Measurements from ENCODE around the gene GPAT3.
A peak's percentile ranks its signal among the peaks of the same experiment; 100 is the strongest.
"Not testable (repeated sequence)": the region's sequence is repeated elsewhere in the genome, so short reads cannot be mapped to it uniquely, and the experiment has no call there.

The GPAT3 gene

DNA sequence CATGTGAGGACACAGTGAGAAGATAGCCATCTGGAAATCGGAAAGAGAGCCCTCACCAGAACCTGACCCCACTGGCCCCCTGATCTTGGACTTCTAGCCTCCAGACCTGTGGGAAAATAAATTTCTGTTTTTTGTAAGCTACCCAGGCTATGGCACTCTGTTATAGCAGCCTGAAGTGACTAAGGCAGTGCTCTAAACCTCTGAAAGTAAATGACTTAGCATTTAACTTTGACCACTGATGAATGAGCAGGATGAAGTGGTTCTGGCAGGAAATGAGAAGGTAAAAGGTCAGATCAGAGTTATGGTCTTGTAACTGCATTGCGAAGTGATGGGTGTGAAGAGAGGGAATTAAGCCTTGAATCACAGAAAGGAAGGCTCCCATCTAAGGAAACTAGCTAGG is 17.0 kb downstream of the GPAT3 start:
- no peak for DNase-seq

DNA sequence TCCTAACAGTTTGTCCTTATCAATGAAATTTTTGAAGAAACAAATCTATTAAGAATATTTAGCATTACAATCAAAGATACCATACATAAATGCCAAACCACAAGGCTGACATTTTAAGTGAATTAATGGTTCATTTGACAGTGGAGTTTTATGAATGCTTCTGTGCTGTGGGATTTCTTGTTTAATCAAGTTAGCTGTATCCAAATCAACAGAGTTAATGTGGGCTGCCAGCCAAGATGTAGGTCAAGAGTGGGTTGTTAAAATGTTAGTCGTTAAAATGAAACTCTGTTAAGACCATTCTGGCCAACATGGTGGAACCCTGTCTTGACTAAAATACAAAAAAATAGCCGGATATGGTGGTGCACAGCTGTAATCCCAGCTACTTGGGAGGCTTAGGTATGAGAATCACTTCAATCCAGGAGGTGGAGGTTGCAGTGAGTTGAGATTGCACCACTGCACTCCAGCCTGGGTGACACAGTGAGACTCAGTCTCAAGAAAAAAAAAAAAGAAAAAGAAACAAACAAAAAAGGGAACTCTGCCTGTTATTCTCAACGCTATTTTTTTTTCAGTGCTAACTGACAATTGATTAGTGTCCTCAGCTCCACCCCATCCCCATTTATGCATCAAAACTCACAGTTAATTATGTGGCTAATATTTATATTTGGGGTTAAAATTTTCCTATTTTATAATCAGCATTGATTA is 20.2 kb downstream of the GPAT3 start:
- no peak for DNase-seq

DNA sequence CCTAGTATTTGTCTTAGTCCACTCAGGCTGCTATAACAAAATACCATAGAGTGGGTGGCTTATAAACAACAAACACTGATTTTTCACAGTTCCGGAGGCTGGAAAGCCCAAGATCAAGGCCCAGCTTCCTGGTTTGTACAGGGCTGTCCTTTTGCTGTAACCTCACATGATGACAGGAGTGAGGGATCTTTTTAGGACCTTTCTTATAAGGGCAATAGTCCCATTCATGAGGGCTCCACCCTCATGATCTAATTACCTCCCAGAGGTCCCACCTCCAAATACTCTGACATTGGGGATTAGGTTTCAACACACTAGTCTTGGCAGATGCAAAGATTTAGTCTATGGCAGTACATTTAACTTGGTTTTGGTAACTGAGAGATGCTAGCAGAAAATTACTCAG is 20.9 kb downstream of the GPAT3 start:
- DNase-seq: no peak

GRCh38 chr4:83558059-83558653 is 22.2 kb downstream of the GPAT3 start:
- no peak for DNase-seq

DNA sequence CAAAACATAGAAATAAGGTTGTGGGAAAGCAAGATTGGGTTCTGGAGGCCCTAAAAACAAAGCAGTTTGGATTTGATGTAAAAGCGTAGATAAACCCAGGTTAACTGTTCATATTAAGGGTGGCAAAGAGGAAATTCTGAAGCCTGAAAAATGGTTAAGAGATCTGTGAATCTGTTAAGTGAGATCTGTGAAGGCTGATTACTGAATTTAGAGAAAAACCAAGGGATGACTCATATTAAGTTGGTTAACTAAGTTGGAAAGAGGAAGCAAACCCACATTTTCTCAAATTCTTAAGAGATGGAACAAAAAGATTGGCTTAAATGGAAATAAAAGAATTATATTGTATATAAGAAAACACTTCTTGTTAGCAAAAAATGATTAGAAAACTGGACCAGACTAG is 22.8 kb downstream of the GPAT3 start:
- DNase-seq: no peak

DNA sequence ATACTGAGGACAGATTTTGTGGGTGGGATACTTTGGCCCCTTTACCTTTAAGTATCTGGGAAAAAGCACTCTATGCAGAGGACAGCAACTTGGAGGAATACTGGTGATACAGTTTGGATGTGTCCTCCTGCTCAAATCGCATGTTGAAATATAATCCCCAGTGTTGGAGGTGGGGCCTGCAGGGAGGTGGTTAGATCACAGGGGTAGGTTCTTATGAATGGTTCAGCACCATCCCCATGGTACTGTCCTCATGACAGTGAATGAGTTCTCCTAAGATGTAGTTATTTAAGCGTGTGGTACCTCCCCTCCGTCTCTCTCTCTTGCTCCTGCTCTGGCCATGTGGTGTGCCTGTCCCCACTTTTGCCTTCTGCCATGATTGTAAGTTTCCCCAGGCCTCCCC is 24.6 kb downstream of the GPAT3 start:
- DNase-seq: no peak

GRCh38 chr4:83561381-83561780 is 25.5 kb downstream of the GPAT3 start:
- no peak for DNase-seq

DNA sequence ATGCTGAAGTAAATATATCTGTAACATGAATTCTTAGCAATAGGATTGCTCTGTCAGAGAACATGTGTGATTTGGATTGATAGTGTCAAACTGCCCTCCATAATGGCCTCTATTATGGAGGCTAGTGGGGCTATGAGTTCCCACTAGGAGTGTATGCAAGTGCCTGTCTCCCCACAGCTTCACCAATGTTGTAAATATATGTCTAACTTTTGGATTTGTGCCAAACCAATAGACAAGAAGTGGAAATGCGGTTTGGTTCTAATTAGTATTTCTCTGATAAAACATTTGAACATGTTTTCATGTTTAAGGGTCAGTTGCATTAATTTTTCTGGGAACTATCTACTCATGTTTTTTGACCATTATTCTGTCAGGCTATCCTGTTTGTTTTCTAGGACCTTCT is 28.1 kb downstream of the GPAT3 start:
- no peak for DNase-seq

GRCh38 chr4:83568062-83568461 is 32.2 kb downstream of the GPAT3 start:
- DNase-seq: no peak

GRCh38 chr4:83569429-83569828 is 33.5 kb downstream of the GPAT3 start:
- DNase-seq: no peak

DNA sequence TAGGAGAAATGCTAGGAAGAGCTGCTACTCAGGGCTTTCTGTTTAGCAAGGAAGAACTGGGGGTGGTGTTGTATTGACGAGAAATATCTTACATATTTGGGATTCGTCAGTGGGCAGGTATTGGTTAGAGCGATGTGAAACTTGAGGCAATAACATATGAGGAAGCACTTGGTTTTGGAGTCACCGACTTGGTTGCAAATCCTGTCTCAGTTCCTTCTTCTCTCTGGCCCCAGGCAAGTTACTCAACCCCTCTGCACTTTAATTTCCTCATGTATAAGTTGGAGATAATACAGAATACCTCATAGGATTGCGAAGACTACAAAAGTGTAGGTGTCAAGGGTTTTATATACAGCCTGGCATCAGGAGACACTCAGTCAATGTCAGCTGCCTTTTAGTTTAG is 34.1 kb downstream of the GPAT3 start:
- DNase-seq: no peak

GRCh38 chr4:83572848-83573247 is 36.9 kb downstream of the GPAT3 start:
- DNase-seq: no peak

- no peak for DNase-seq
Observed at GRCh38 chr4:83574247-83574646, 38.3 kb downstream of the GPAT3 start.

- DNase-seq: not testable (repeated sequence)
Observed at GRCh38 chr4:83576237-83576636, 40.3 kb downstream of the GPAT3 start.

DNA sequence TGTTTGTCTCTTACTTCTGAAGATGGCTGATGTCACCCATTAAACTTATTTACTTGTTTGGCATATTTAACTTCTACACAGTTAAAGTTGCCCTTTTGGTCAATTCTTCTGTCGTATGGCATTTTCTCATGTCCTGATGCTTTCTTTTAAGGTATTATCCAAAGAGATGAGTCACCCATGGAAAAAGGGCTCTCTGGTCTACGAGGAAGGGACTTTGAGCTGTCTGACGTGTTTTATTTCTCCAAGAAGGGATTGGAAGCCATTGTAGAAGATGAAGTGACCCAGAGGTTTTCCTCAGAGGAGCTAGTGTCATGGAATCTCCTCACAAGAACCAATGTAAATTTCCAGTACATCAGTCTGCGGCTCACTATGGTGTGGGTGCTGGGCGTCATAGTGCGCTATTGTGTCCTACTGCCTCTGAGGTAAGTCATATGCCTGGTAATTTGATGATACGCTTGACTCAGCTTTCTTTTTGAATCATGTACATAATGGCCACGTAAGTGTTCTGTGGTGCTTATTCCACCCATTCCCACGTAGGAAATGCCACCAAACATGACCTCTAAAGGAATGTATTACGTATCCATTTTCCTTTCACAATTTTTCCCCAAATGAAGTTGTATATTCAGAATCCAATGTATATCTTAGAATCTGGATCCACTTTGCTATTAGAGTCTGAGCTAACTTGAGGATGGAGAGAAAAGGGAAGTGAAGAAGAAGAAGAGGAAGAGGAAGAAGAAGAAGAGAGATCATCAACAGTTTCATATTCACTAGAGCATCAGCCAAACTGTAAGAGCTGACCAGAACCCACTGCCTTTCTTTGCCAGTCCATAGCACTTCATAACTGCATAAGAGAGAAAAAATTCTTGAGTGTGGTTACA is 45.7 kb downstream of the GPAT3 start:
- DNase-seq: no peak

GRCh38 chr4:83582289-83582785 is 46.4 kb downstream of the GPAT3 start:
- DNase-seq: peak in 1 of 2 experiments; percentile 14

GRCh38 chr4:83585982-83586508 is 50.1 kb downstream of the GPAT3 start:
- DNase-seq: no peak

DNA sequence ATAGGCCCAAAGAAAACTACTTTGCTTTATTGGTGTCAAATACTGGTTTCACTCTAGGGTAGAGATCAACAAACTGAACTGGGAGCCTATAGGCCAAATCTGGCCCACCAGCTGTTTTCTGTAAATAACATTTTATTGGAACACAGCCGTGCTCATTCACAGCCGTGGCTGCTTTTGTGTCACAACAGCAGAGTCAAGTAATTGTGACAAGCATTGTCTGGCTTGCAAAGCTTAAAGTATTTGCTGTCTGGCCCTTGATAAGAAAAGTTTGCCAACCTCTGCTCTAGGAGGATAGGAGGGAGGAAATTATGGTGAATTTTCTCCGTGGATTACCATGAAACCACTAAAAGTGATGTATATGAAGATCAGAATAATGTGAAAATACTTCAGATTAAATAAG is 53.4 kb downstream of the GPAT3 start:
- DNase-seq: no peak

GRCh38 chr4:83591056-83591455 is 55.1 kb downstream of the GPAT3 start:
- DNase-seq: no peak

DNA sequence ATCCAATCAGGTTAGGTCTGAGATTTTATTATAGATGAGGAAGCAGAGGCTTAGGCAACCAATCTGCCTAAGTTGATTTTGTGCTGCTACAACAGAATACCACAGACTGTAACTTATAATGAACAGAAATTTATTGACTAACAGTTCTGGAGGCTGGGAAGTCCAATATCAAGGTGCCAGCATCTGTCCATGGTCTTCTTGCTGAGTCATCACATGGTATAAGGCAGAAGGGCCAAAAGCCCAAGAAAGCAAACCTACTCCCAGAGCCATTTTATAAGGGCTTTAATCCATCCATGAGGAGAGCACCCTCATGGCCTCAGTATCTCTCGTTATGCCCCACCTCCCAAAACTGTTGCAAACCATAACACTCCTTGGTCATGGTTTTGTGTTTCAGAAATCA is 55.8 kb downstream of the GPAT3 start:
- DNase-seq: no peak

DNA sequence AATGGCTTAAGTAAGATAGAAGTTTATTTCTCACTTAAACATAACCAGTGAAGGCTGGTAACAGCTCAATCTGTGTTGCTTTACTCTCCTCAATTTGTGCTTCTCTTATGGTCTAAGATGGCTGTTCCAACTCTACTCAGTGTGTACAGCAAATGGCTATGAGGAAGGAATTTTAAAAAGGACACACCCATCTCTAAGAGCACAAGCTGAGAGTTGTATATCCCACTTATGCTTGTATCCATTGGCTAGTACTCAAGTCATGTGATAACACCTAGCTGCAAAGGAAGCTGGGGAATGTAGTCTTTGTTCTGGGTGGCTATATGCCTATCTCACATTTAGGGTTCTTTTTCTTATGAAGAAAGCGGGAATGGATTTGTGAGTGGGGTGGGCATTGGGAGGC is 63.3 kb downstream of the GPAT3 start:
- peak; percentile 2 to 8 for DNase-seq

GRCh38 chr4:83603129-83603528 is 67.2 kb downstream of the GPAT3 start:
- DNase-seq: no peak

- no peak for DNase-seq
Observed at GRCh38 chr4:83604321-83604720, 68.4 kb downstream of the GPAT3 start.

GRCh38 chr4:83605210-83605609 is 69.3 kb downstream of the GPAT3 start:
- no peak for DNase-seq
